ENCODE measurements around the gene USP3.

DNA sequence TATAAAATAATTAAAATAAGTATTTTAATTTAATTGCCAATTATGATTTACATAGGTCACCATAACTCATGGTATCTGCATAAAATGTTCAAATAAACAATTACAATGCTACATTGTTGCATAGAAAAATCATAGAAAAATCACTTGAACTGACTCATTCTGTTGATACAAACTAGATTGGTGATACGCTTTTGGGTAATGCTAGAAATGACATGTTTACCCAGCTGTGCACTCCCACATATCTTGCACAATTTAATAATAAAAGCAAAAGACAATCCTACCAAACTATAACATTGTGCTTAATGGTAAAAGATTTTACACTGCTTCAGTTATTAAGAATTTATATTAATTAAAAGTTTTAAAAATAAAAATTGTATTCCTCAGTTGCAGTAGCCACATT is 47.0 kb downstream of the USP3 start:
- TF ChIP-seq, protein P1, sequence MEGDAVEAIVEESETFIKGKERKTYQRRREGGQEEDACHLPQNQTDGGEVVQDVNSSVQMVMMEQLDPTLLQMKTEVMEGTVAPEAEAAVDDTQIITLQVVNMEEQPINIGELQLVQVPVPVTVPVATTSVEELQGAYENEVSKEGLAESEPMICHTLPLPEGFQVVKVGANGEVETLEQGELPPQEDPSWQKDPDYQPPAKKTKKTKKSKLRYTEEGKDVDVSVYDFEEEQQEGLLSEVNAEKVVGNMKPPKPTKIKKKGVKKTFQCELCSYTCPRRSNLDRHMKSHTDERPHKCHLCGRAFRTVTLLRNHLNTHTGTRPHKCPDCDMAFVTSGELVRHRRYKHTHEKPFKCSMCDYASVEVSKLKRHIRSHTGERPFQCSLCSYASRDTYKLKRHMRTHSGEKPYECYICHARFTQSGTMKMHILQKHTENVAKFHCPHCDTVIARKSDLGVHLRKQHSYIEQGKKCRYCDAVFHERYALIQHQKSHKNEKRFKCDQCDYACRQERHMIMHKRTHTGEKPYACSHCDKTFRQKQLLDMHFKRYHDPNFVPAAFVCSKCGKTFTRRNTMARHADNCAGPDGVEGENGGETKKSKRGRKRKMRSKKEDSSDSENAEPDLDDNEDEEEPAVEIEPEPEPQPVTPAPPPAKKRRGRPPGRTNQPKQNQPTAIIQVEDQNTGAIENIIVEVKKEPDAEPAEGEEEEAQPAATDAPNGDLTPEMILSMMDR (IDR thresholded peaks at IDR 0.05) = no peak
- no peak for TF ChIP-seq POLR2A (IDR thresholded peaks at IDR 0.05)

All from heart left ventricle (tissue), 13 donors.